ENCODE data around the gene DDX1. TPM values are rescaled to one million over a fixed set of nuclear protein-coding genes. Genes with fewer than 3 reads are reported as not detected.

Gene DDX1
- total and polyA plus RNA-seq, 7 donors = 116 to 166 (median 132) TPM

DNA sequence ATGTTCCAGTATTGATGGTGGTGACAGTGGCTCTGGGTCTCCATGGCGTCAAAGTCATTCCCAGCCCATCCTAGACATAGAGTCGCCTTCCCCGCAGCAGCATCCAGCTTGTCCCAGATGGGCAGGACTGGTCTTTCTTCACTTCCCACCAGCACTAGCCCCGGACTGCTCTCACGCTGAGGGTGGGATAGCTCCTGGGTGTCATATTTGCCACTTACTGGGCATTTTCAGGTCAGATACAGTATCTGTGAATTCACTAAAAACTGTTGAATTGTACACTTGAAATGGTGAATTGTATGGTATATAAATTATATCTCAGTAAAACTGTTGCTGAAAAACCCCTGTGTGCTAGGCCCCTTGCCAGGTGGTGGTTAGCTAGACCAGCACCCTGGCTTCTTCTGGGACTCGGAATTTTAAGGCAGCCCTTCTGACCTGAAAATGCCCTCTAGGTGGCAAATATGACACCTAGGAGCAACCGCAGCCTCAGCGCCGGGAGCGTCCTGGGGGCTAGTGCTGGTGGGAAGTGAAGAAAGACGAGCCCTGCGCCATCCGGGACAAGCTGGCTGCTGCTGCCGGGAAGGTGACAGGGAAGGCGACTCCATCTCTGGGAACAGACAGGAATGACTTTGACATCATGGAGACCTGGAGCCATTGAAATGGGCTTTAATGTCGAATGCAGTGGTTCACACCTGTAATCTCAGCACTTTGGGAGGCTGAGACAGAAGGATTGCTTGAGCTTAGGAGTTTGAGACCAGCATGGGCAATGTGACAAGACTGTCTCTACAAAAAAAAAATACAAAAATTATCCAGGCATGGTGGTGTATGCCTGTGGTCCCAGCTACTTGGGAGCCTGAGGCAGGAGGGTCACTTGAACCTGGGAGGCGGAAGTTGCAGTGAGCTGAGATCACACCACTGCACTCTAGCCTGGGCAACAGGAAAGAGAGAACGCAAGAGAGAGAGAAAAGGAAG is 56.2 kb downstream of the DDX1 start:
- no peak for DNase-seq

DNA sequence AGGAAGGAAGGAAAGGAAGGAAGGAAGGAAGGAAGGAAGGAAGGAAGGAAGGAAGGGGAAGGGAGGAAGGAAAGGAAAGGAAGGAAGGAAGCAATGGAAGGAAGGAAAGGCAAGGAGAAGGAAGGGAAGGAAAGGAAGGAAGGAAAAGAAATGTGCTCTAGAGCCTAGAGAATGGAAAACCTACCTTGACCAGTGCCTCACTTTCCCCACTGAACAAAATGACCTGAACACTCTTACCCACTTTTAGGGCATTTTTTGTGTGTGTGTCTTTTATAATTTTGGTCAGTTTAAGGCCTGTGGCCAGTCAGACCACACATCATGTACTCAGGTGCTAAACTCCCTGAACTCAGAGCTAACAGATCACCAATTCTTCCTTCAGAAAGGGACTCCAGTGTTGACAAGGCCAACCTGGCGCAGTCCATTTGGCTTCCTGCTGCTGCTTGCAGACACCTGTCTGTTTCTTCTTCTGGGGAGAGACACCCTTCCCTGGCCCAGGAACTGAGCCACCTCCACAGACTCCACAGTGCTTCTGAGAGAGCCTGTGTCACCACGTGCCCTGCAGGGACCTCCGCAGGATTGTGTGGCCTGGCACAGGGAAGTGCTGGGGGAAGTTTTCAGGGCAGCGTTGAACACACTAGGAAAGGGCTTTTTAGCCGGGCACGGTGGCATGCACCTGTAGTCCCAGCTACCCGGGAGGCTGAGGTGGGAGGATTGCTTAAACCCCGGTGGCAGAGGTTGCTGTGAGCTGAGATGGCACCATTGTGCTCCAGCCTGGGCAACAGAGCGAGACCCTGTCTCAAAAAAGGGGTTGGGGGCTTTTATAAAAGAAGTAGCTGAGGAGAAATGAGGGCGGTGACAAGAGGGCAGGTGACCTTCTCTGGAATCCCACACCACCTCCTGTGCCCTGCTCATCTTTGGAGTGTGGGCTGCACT is 57.2 kb downstream of the DDX1 start:
- H3K4me1 ChIP-seq = no peaks in the 10 kb centered on the region
- no peaks in the 10 kb centered on the region for H3K27me3 ChIP-seq (ENCODE audit: insufficient read depth in 3 of 3, low read length in 2 of 3)
- 89 to 93% (median 92%) methylated on average over 10 of the region's 10 CpGs for WGBS, 3 donors
- DNase-seq = no peak
- ATAC-seq = no peak
- intact Hi-C loops (cut with DNase I) = no loop called here
- H3K27ac ChIP-seq = no peak overlapping the region
- no peak overlapping the region for H3K4me3 ChIP-seq
- H3K36me3 ChIP-seq (ENCODE audit: insufficient read depth in 1 of 2, low read depth in 1 of 2) = no peaks in the 10 kb centered on the region
- TF ChIP-seq, protein P1, sequence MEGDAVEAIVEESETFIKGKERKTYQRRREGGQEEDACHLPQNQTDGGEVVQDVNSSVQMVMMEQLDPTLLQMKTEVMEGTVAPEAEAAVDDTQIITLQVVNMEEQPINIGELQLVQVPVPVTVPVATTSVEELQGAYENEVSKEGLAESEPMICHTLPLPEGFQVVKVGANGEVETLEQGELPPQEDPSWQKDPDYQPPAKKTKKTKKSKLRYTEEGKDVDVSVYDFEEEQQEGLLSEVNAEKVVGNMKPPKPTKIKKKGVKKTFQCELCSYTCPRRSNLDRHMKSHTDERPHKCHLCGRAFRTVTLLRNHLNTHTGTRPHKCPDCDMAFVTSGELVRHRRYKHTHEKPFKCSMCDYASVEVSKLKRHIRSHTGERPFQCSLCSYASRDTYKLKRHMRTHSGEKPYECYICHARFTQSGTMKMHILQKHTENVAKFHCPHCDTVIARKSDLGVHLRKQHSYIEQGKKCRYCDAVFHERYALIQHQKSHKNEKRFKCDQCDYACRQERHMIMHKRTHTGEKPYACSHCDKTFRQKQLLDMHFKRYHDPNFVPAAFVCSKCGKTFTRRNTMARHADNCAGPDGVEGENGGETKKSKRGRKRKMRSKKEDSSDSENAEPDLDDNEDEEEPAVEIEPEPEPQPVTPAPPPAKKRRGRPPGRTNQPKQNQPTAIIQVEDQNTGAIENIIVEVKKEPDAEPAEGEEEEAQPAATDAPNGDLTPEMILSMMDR (IDR thresholded peaks at IDR 0.05) = no peak
- H3K9me3 ChIP-seq = no peaks in the 10 kb centered on the region

More for the DNA sequence above, 56.2 kb downstream of the DDX1 start:
- no peaks in the 10 kb centered on the region for H3K4me1 ChIP-seq
- ATAC-seq = no peak
- H3K9me3 ChIP-seq = no peaks in the 10 kb centered on the region
- H3K4me3 ChIP-seq = no peak overlapping the region
- H3K36me3 ChIP-seq (ENCODE audit: insufficient read depth in 1 of 2, low read depth in 1 of 2) = no peaks in the 10 kb centered on the region
- H3K27me3 ChIP-seq (ENCODE audit: insufficient read depth in 3 of 3, low read length in 2 of 3) = no peaks in the 10 kb centered on the region
- WGBS, 3 donors = 83 to 86% (median 85%) methylated on average over 17 to 18 of the region's 18 CpGs
- intact Hi-C loops (cut with DNase I) = no loop called here
- no peak overlapping the region for H3K27ac ChIP-seq
- TF ChIP-seq, protein P1 (IDR thresholded peaks at IDR 0.05) = no peak

DNA sequence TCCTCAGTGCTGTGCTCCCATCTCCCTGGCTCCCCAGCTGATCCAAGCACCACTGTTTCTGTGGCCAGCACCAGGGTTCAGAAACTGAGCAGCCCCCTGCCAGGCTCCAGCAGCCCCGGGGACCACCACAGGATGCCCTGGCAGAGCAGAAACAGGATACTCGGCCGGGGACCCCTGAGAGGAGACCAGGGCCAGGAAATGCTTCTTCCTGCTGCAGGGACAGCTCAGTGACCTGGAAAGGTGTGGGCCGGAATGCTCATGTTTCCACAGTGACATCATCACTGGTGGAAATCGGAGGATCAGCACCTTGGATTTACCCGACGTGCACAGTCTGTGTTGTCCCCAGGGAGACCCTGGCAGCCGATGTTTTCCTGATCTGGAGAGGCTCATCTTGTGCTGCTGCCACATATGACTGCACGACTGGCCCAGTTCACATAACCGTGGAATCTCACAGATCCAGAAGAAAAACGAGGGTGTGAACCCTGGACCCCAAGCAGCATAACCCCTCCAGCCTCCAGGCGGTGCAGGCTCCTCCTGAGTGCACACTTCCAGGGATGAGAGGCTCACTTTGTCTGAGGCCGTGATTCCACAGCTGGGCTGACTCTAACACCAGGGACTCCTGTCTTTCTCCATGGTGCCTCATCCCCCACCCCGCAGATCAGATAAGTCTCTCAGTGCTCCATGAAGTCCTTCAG is 58.0 kb downstream of the DDX1 start:
- Histone ChIP-seq H3K9me3 (no peaks in the 10 kb centered on the region), H3K27ac (no peak overlapping the region), H3K27me3 (ENCODE audit: insufficient read depth in 3 of 3, low read length in 2 of 3) (no peaks in the 10 kb centered on the region), H3K4me3 (no peak overlapping the region), H3K36me3 (ENCODE audit: insufficient read depth in 1 of 2, low read depth in 1 of 2) (no peaks in the 10 kb centered on the region), H3K4me1 (no peaks in the 10 kb centered on the region)
- WGBS, 3 donors = 45 to 48% (median 46%) methylated on average over 14 of the region's 14 CpGs
- DNase-seq (no peak), ATAC-seq (no peak)
- intact Hi-C loops (cut with DNase I) = no loop called here
- TF ChIP-seq, protein P1 (IDR thresholded peaks at IDR 0.05) = no peak

GRCh38 chr2:15650616-15651366 is 59.1 kb downstream of the DDX1 start:
- Histone ChIP-seq H3K4me1 (no peaks in the 10 kb centered on the region), H3K4me3 (no peak overlapping the region), H3K27ac (no peak overlapping the region), H3K27me3 (ENCODE audit: insufficient read depth in 3 of 3, low read length in 2 of 3) (no peaks in the 10 kb centered on the region), H3K36me3 (ENCODE audit: insufficient read depth in 1 of 2, low read depth in 1 of 2) (no peaks in the 10 kb centered on the region), H3K9me3 (no peaks in the 10 kb centered on the region)
- ATAC-seq (no peak), DNase-seq (no peak)
- TF ChIP-seq, protein P1 (IDR thresholded peaks at IDR 0.05) = no peak
- intact Hi-C loops (cut with DNase I) = no loop called here
- 82 to 87% (median 82%) methylated on average over 11 of the region's 11 CpGs for WGBS, 3 donors

All from psoas muscle (tissue), 8 donors.